Measurements from ENCODE around the gene KIRREL3.
"Not testable (repeated sequence)": the region's sequence is repeated elsewhere in the genome, so short reads cannot be mapped to it uniquely, and the experiment has no call there.

DNA sequence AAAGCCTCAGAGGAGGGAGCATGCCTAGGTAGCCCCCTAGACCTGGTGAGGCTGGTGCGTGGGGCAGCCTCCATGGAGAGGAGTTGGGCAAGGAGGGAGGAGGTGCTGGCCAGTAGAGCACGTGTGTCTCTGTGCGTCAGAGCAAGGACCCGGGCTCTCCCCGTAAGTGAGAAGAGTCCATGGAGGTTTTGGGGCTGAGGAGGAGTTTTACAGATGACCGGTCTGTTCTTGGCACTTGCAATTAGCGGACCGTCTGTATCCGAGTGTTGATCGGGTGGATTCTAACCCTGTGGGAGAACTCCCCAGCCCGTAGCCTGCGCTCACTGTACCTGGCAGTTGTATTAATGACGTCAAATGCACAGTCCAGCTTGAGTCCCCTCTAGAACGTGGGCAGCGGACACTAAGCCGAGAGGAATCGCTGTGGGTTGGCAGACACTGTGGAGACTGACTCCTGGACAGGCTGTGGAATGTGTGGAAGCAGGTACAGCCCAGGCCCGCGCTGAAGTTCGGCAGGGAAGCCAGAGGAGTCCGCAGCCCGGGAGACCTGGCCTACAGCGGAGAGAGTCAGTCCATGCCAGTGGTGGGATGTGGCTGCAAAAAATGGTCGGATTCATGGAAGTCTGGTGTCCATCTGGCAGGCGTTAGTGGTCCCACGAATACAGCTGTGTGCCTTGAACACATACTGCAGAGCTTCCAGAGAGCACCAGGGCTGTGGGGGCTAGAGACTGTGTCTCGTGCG lies 625.8 kb downstream of the KIRREL3 start:
- TF ChIP-seq, protein P1, sequence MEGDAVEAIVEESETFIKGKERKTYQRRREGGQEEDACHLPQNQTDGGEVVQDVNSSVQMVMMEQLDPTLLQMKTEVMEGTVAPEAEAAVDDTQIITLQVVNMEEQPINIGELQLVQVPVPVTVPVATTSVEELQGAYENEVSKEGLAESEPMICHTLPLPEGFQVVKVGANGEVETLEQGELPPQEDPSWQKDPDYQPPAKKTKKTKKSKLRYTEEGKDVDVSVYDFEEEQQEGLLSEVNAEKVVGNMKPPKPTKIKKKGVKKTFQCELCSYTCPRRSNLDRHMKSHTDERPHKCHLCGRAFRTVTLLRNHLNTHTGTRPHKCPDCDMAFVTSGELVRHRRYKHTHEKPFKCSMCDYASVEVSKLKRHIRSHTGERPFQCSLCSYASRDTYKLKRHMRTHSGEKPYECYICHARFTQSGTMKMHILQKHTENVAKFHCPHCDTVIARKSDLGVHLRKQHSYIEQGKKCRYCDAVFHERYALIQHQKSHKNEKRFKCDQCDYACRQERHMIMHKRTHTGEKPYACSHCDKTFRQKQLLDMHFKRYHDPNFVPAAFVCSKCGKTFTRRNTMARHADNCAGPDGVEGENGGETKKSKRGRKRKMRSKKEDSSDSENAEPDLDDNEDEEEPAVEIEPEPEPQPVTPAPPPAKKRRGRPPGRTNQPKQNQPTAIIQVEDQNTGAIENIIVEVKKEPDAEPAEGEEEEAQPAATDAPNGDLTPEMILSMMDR (conservative IDR thresholded peaks at IDR 0.05; ENCODE audit: low read depth, low read length), result not testable (repeated sequence)
- not testable (repeated sequence) for TF ChIP-seq EZH2 (IDR thresholded peaks at IDR 0.05; ENCODE audit: low read length, unreplicated experiment)

All from PC-3 (cell line).